Activated CD8-positive, alpha-beta memory T cell treated with anti-CD3 and anti-CD28 coated beads, Interleukin-2, amount 50 U/mL, for 4 hours (primary cell): ENCODE data around the gene NCR3LG1.

Source experiments
- DNase-seq: peaks from one replicate; pipeline ENCODE4 v3.0.0-alpha.2; 2020

NCR3LG1 gene, protein sequence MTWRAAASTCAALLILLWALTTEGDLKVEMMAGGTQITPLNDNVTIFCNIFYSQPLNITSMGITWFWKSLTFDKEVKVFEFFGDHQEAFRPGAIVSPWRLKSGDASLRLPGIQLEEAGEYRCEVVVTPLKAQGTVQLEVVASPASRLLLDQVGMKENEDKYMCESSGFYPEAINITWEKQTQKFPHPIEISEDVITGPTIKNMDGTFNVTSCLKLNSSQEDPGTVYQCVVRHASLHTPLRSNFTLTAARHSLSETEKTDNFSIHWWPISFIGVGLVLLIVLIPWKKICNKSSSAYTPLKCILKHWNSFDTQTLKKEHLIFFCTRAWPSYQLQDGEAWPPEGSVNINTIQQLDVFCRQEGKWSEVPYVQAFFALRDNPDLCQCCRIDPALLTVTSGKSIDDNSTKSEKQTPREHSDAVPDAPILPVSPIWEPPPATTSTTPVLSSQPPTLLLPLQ

GRCh38 chr11:17351510-17352176 is at the start of gene NCR3LG1:
TSS of gene NCR3LG1 (plus strand) at chr11:17351800. CDS start at chr11:17351970, 170 bp downstream.
- peak; percentile 76 for DNase-seq

- no peak for DNase-seq
These were observed 38.0 kb upstream of the NCR3LG1 start for GRCh38 chr11:17313349-17314231.

- DNase-seq, result no peak
These were observed 37.4 kb upstream of the NCR3LG1 start for GRCh38 chr11:17314232-17314547.

GRCh38 chr11:17314904-17315426 is 36.6 kb upstream of the NCR3LG1 start:
- no peak for DNase-seq

GRCh38 chr11:17328871-17329494 is 22.6 kb upstream of the NCR3LG1 start:
- no peak for DNase-seq

GRCh38 chr11:17331669-17332068 is 19.9 kb upstream of the NCR3LG1 start:
- DNase-seq, result no peak

- no peak for DNase-seq
These were observed 17.6 kb upstream of the NCR3LG1 start for GRCh38 chr11:17333799-17334586.

DNA sequence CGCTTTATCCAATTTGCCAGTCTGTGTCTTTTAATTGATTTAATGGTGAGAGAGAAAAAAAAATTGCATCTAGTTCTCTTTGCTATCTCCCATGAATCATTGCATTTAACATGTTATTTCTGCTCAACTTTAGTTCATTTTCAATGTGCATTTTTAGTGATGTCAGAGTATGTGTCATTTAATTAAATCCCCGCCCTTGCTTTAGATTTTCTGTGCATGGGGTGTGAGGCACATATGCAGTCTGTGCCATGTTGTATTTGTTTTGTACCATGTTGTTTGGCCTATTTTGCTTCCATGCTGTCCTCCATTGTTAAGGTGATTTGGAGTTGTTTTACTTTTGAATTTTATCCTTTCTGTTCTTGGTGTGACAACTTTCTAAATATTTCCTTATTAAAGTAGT is 8.3 kb upstream of the NCR3LG1 start:
- no peak for DNase-seq

GRCh38 chr11:17343907-17344306 is 7.7 kb upstream of the NCR3LG1 start:
- DNase-seq, result peak; percentile 33

DNA sequence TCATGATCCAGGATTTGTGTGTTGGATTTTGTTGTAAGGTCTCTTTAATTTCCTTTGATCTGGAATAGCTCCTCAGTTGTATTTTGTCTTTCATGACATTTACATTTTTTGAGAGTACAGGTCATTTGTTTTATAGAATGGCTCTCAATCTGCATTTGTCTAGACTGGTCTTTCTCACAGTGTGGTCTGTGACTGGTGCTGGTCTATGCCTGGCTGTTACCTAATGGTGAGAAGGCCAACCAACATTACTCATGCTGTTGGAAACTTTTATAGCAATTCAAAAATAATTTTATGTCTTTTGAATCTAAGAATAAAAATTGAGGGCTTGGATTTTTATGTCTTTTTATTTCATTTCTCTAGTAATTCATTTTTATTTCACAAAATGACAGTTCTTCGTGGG is 3.9 kb upstream of the NCR3LG1 start:
- no peak for DNase-seq

- DNase-seq, result no peak
These were observed 987 bp upstream of the NCR3LG1 start for GRCh38 chr11:17350455-17351171.

DNA sequence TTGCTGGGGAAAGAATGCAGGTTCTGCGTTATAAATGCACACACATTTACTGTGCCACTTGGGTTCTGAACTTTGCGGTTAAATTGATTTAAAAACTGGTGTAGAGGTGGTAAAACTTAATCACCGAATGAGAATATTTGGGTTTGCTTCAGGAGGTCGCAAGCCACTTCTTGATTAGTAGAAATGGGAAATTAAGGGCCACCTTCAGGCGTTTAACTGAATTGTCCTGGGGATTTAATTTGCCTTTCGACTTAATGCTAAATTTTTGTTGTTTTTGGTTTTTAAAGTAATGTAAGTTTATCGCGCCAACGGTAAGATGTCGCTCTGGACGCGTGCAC is 459 bp upstream of the NCR3LG1 start:
- DNase-seq, result no peak

- peak; percentile 68 for DNase-seq
These were observed 1.6 kb downstream of the NCR3LG1 start for GRCh38 chr11:17352950-17353820.

DNA sequence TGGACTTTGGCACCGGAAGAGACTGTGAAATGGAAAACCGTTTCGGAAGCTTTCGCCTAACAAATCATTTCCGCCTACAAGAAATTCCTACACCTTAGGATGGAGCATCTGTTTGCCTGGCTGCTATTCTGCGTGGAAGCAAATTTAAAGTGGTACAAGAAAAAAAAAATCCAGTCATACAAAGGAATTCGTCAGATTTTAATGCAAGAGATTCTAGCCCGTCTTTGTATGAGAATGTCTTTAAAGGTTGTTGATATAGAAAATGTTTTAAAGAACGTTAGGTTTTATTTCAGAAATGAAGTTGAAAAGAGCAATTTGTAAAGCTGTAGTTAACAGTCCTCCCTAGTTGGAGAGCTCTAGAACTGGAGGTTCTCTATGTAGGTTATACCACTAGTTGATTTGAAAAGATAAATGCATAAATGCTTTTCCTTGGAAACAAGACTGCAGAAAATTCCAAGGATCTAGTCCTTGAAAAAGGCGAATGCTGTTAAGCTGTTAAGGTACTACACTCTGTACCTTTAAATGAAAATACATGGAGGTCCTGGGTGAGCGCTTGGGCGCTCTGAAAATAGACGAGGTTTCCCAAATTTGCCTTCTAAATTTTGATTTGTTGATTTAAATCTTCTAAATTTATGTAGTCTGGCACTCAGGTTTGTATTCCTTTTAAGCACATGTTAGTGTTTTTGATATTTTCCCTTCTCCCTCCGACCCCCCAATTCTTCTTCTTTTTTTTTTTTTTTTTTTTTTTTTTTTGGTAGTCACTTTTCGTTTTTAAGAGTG is 2.4 kb downstream of the NCR3LG1 start:
- DNase-seq, result no peak

GRCh38 chr11:17354601-17354991 is 3.0 kb downstream of the NCR3LG1 start:
- peak; percentile 65 for DNase-seq

GRCh38 chr11:17366495-17366894 is 14.9 kb downstream of the NCR3LG1 start:
- no peak for DNase-seq

GRCh38 chr11:17368551-17368950 is 17.0 kb downstream of the NCR3LG1 start:
- DNase-seq, result no peak

DNA sequence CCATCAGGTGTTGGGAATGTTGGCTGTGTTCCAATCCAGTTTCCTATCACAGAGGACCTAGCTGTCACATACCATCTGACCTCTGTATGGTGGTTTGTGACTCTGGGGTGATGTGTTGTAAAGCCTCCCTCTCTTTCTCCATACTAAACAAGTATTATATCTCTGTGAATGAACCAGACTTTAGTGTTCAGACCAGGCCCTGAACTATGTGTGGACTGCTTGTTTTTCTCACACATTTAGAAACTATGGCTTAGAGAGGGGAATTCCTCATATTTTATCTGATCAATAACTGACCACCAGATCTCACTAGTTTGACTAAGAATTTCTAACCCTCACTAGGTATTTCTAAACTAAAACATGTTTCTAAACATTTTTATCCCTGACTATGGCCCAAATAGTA is 17.5 kb downstream of the NCR3LG1 start:
- DNase-seq, result no peak

DNA sequence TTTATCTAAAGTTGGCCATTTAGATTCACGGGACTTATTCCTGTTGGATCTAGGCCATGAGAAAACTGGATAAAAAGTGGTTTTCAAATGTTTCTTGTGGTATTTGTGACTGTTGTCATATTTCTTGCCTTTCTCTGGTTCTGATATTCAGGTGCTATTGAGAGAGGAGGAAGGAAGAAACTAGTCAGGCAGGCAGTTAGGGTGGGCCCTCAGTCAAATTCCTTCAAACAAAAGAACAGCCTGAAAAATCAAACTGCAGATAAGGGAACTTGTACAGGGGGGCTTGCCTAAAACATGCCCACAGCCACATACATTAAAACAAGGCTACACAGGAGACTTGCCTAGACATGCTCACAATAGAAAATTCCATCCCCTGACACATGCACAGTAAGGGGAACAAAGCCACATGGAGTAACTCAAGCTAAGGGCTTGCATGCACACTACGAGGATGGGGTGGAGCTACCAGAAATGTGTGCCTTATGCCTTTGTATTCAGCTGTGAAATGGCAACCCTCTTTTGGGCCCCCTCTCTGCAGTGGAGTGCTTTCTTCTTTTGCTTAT is 18.2 kb downstream of the NCR3LG1 start:
- DNase-seq, result no peak
